HCT116 (cell line): ENCODE measurements around the gene TMEM9.

ENCODE experiments used
- CEBPB ChIP-seq: IDR thresholded peaks from 2 replicates; pipeline ENCODE4 v1.6.1; 2012; ENCODE audit warnings: low read depth
- EZH2 ChIP-seq: fragments of 200-600 bp; sonication (generic); IDR thresholded peaks from 2 replicates; pipeline ENCODE4 v1.6.1; 2017; ENCODE audit warnings: antibody characterized with exemption, mixed run types
- EZH2phosphoT487 ChIP-seq: fragments of 200-600 bp; IDR thresholded peaks from 2 replicates; pipeline ENCODE4 v1.6.1; 2018; ENCODE audit warnings: antibody characterized with exemption, borderline replicate concordance
- POLR2A ChIP-seq: IDR thresholded peaks from 2 replicates; pipeline ENCODE4 v1.7.0; 2011; ENCODE audit warnings: borderline replicate concordance; ENCODE audit not compliant: insufficient read depth, insufficient read length; ENCODE audit errors: extremely low read depth
- POLR2AphosphoS5 ChIP-seq: IDR thresholded peaks from 2 replicates; pipeline ENCODE4 v1.6.1; 2011; ENCODE audit warnings: mild to moderate bottlenecking, low read depth, low read length, moderate library complexity
- RAD21 ChIP-seq: IDR thresholded peaks from 2 replicates; pipeline ENCODE4 v1.6.1; 2012; ENCODE audit warnings: low read depth, mild to moderate bottlenecking
- SP1 ChIP-seq: IDR thresholded peaks from 2 replicates; pipeline ENCODE4 v1.6.1; 2012; ENCODE audit warnings: low read depth
- SRF ChIP-seq: IDR thresholded peaks from 2 replicates; pipeline ENCODE4 v1.6.1; 2012; ENCODE audit warnings: low read depth
- YY1 ChIP-seq: IDR thresholded peaks from 2 replicates; pipeline ENCODE4 v1.6.1; 2011; ENCODE audit warnings: low read length, low read depth, moderate library complexity, mild to moderate bottlenecking; ENCODE audit not compliant: insufficient replicate concordance; ENCODE audit errors: extremely low read depth
- ZFX ChIP-seq: fragments of 450-650 bp; IDR thresholded peaks from 2 replicates; pipeline ENCODE4 v1.6.1; 2017
- TF ChIP-seq, protein P1 (sequence below), 3 experiments: fragments of 200-600 bp in 1 of 3; sonication (generic) in 1 of 3; IDR thresholded peaks in 2 of 3; conservative IDR thresholded peaks in 1 of 3; 2 replicates each; pipeline ENCODE4 v1.5.1; 2012 to 2017; ENCODE audit warnings: low read depth in 2 of 3, low read length in 2 of 3, antibody characterized with exemption in 1 of 3, borderline replicate concordance in 1 of 3, control low read depth in 1 of 3, mild to moderate bottlenecking in 1 of 3, mixed read lengths in 1 of 3, mixed run types in 1 of 3, moderate library complexity in 1 of 3; ENCODE audit not compliant: insufficient read depth in 1 of 3
- TF ChIP-seq, protein P2 (sequence below): IDR thresholded peaks from 2 replicates; pipeline ENCODE4 v1.6.1; 2012
- TF ChIP-seq, protein P3 (sequence below): IDR thresholded peaks from 2 replicates; pipeline ENCODE4 v1.6.1; 2012; ENCODE audit warnings: low read depth

DNA sequence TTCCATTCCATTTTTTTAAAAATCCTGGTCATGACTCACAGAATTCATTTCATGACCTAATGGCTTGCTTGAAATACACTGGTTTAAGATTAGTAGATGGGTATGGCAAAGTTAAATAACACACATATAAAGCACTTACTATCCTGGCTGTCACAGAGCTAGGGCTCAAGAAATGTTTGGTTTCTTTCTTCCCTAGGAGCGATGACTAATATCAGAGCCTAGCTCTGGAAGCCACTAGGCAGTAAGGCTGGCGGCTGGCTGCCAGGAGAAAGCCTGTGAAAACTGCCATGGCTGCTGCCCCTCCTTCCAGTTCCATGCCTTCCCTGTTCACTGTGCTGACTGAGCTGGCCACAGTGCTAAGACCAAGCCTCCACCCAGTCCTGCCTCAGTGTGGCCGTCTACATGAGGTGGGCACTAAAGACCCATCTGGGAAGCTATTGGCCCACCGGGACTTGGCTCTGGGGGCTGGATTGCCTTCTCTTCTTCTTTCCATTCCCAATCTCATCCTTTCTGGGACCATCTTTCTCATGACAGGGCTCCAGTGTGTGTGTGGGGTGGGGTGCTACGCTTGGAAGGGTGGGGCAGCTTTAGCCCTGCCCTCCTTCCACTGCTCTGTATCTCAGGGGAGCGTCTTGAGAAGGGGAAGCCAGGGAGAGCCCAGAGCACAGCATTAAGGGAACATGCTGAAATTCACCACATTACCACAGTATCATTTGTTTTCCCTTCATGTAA is 16.5 kb downstream of the TMEM9 start:
- TF ChIP-seq, protein P1, sequence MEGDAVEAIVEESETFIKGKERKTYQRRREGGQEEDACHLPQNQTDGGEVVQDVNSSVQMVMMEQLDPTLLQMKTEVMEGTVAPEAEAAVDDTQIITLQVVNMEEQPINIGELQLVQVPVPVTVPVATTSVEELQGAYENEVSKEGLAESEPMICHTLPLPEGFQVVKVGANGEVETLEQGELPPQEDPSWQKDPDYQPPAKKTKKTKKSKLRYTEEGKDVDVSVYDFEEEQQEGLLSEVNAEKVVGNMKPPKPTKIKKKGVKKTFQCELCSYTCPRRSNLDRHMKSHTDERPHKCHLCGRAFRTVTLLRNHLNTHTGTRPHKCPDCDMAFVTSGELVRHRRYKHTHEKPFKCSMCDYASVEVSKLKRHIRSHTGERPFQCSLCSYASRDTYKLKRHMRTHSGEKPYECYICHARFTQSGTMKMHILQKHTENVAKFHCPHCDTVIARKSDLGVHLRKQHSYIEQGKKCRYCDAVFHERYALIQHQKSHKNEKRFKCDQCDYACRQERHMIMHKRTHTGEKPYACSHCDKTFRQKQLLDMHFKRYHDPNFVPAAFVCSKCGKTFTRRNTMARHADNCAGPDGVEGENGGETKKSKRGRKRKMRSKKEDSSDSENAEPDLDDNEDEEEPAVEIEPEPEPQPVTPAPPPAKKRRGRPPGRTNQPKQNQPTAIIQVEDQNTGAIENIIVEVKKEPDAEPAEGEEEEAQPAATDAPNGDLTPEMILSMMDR (IDR thresholded peaks at IDR 0.05 in 2 of 3, conservative IDR thresholded peaks at IDR 0.05 in 1 of 3; ENCODE audit: borderline replicate concordance in 1 of 3, insufficient read depth in 1 of 3, low read depth in 2 of 3, low read length in 2 of 3), result no peak
- TF ChIP-seq EZH2phosphoT487 (no peak), CEBPB (no peak), POLR2AphosphoS5 (no peak), ZFX (no peak), SP1 (no peak), EZH2 (no peak), SRF (no peak), POLR2A (no peak), RAD21 (no peak), YY1 (no peak)
- TF ChIP-seq, protein P2, sequence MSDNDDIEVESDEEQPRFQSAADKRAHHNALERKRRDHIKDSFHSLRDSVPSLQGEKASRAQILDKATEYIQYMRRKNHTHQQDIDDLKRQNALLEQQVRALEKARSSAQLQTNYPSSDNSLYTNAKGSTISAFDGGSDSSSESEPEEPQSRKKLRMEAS, result no peak
- TF ChIP-seq, protein P3, sequence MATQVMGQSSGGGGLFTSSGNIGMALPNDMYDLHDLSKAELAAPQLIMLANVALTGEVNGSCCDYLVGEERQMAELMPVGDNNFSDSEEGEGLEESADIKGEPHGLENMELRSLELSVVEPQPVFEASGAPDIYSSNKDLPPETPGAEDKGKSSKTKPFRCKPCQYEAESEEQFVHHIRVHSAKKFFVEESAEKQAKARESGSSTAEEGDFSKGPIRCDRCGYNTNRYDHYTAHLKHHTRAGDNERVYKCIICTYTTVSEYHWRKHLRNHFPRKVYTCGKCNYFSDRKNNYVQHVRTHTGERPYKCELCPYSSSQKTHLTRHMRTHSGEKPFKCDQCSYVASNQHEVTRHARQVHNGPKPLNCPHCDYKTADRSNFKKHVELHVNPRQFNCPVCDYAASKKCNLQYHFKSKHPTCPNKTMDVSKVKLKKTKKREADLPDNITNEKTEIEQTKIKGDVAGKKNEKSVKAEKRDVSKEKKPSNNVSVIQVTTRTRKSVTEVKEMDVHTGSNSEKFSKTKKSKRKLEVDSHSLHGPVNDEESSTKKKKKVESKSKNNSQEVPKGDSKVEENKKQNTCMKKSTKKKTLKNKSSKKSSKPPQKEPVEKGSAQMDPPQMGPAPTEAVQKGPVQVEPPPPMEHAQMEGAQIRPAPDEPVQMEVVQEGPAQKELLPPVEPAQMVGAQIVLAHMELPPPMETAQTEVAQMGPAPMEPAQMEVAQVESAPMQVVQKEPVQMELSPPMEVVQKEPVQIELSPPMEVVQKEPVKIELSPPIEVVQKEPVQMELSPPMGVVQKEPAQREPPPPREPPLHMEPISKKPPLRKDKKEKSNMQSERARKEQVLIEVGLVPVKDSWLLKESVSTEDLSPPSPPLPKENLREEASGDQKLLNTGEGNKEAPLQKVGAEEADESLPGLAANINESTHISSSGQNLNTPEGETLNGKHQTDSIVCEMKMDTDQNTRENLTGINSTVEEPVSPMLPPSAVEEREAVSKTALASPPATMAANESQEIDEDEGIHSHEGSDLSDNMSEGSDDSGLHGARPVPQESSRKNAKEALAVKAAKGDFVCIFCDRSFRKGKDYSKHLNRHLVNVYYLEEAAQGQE, result no peak
